K562 (cell line): ENCODE data around the gene CNOT6. TPM values are rescaled to one million over a fixed set of nuclear protein-coding genes. Genes with fewer than 3 reads are reported as not detected.

Experiments
- CBX8 ChIP-seq: fragments of 200-600 bp; sonication (generic); IDR thresholded peaks from 2 replicates; pipeline ENCODE4 v1.6.1; 2012; ENCODE audit warnings: borderline replicate concordance, mixed run types, low read depth, mild to moderate bottlenecking, moderate library complexity, mixed read lengths, low read length, control low read depth, inconsistent platforms; ENCODE audit not compliant: poor library complexity, severe bottlenecking; ENCODE audit errors: extremely low read depth
- KAT8 ChIP-seq: fragments of 450-650 bp; IDR thresholded peaks from 2 replicates; pipeline ENCODE4 v1.6.1; 2016; ENCODE audit warnings: low read depth, mild to moderate bottlenecking
- MEIS2 ChIP-seq: fragments of 450-650 bp; IDR thresholded peaks from 2 replicates; pipeline ENCODE4 v1.6.1; 2014; ENCODE audit warnings: mild to moderate bottlenecking; ENCODE audit not compliant: partially characterized antibody
- PHF20 ChIP-seq: fragments of 450-650 bp; IDR thresholded peaks from 2 replicates; pipeline ENCODE4 v1.6.1; 2018; ENCODE audit not compliant: partially characterized antibody
- PHTF2 ChIP-seq: fragments of 250-450 bp; sonication (Bioruptor Pico); IDR thresholded peaks from 2 replicates; pipeline ENCODE4 v1.5.0; 2021; ENCODE audit warnings: mild to moderate bottlenecking
- TRIM28 ChIP-seq: fragments of 450-650 bp; IDR thresholded peaks from 2 replicates; pipeline ENCODE4 v1.6.1; 2017
- ZNF444 ChIP-seq: fragments of 250-450 bp; sonication (Bioruptor Pico); IDR thresholded peaks from 2 replicates; pipeline ENCODE4 v1.4.0; 2020; ENCODE audit warnings: mild to moderate bottlenecking, moderate library complexity
- polyA plus RNA-seq, 8 experiments: library from polyadenylated mRNA; depleted of rRNA in 4 of 8; stranded (reverse) in 5 of 8; unstranded in 3 of 8; fragments of >200 nt; fragmentation: Nextera tagmentation in 2 of 8; fragmentation: Illumina TruSeq in 1 of 8; extraction: Ambion mirVana in 2 of 8; extraction: Trizol in 1 of 8; gene quantifications; 2 replicates each; pipeline versions ENCODE4 v1.2.1 to v1.2.3, GENCODE V29; 2011 to 2014; ENCODE audit warnings: inconsistent platforms in 1 of 8, missing spikeins in 1 of 8
- total RNA-seq, 7 experiments: library from RNA; depleted of rRNA in 6 of 7; stranded (reverse); fragments of >200 nt in 6 of 7; fragmentation: Illumina TruSeq in 2 of 7; extraction: Trizol in 2 of 7; gene quantifications; 2 replicates each; pipeline versions ENCODE4 v1.2.1 to v1.2.3, GENCODE V29; 2011 to 2021; ENCODE audit warnings: low replicate concordance in 1 of 7
- TF ChIP-seq, protein P1 (sequence below), 2 experiments: fragments of 450-650 bp; formaldehyde crosslinking in 1 of 2; IDR thresholded peaks; 2 replicates each; pipeline versions ENCODE4 v1.4.0 to v1.6.1; 2014 to 2020; ENCODE audit warnings: mild to moderate bottlenecking in 2 of 2, borderline replicate concordance in 1 of 2, low read depth in 1 of 2
- TF ChIP-seq, protein P2 (sequence below): fragments of 450-650 bp; IDR thresholded peaks from 2 replicates; pipeline ENCODE4 v1.6.1; 2016; ENCODE audit warnings: low read depth
- TF ChIP-seq, protein P3 (sequence below), 2 experiments: fragments of 250-450 bp in 1 of 2; fragments of 450-650 bp in 1 of 2; sonication (Bioruptor Pico) in 1 of 2; IDR thresholded peaks; 2 replicates each; pipeline versions ENCODE4 v1.6.1 to v1.8.0; 2016 to 2021; ENCODE audit warnings: mild to moderate bottlenecking in 2 of 2, moderate library complexity in 2 of 2, missing compliant biosample characterization in 1 of 2, missing genetic modification characterization in 1 of 2

The CNOT6 gene
- total and polyA plus RNA-seq, 9 of the 15 experiments (the other 6 are each of a cell fraction or from before 2014, with no cell fraction given), result 4.9 to 32.4 (median 14.0) TPM

GRCh38 chr5:180470966-180471582 lies 23.1 kb upstream of the CNOT6 start (continued):
- TF ChIP-seq, protein P1, sequence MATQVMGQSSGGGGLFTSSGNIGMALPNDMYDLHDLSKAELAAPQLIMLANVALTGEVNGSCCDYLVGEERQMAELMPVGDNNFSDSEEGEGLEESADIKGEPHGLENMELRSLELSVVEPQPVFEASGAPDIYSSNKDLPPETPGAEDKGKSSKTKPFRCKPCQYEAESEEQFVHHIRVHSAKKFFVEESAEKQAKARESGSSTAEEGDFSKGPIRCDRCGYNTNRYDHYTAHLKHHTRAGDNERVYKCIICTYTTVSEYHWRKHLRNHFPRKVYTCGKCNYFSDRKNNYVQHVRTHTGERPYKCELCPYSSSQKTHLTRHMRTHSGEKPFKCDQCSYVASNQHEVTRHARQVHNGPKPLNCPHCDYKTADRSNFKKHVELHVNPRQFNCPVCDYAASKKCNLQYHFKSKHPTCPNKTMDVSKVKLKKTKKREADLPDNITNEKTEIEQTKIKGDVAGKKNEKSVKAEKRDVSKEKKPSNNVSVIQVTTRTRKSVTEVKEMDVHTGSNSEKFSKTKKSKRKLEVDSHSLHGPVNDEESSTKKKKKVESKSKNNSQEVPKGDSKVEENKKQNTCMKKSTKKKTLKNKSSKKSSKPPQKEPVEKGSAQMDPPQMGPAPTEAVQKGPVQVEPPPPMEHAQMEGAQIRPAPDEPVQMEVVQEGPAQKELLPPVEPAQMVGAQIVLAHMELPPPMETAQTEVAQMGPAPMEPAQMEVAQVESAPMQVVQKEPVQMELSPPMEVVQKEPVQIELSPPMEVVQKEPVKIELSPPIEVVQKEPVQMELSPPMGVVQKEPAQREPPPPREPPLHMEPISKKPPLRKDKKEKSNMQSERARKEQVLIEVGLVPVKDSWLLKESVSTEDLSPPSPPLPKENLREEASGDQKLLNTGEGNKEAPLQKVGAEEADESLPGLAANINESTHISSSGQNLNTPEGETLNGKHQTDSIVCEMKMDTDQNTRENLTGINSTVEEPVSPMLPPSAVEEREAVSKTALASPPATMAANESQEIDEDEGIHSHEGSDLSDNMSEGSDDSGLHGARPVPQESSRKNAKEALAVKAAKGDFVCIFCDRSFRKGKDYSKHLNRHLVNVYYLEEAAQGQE (IDR thresholded peaks at IDR 0.05; ENCODE audit: borderline replicate concordance), result peak; percentile 74
- TF ChIP-seq, protein P1 (CRISPR knock-in tag; IDR thresholded peaks at IDR 0.05; ENCODE audit: low read depth), result no peak
- no peak for TF ChIP-seq MEIS2
- TF ChIP-seq KAT8, result no peak
- no peak for TF ChIP-seq PHTF2 (CRISPR knock-in tag)
- TF ChIP-seq TRIM28, result no peak
- TF ChIP-seq, protein P2, sequence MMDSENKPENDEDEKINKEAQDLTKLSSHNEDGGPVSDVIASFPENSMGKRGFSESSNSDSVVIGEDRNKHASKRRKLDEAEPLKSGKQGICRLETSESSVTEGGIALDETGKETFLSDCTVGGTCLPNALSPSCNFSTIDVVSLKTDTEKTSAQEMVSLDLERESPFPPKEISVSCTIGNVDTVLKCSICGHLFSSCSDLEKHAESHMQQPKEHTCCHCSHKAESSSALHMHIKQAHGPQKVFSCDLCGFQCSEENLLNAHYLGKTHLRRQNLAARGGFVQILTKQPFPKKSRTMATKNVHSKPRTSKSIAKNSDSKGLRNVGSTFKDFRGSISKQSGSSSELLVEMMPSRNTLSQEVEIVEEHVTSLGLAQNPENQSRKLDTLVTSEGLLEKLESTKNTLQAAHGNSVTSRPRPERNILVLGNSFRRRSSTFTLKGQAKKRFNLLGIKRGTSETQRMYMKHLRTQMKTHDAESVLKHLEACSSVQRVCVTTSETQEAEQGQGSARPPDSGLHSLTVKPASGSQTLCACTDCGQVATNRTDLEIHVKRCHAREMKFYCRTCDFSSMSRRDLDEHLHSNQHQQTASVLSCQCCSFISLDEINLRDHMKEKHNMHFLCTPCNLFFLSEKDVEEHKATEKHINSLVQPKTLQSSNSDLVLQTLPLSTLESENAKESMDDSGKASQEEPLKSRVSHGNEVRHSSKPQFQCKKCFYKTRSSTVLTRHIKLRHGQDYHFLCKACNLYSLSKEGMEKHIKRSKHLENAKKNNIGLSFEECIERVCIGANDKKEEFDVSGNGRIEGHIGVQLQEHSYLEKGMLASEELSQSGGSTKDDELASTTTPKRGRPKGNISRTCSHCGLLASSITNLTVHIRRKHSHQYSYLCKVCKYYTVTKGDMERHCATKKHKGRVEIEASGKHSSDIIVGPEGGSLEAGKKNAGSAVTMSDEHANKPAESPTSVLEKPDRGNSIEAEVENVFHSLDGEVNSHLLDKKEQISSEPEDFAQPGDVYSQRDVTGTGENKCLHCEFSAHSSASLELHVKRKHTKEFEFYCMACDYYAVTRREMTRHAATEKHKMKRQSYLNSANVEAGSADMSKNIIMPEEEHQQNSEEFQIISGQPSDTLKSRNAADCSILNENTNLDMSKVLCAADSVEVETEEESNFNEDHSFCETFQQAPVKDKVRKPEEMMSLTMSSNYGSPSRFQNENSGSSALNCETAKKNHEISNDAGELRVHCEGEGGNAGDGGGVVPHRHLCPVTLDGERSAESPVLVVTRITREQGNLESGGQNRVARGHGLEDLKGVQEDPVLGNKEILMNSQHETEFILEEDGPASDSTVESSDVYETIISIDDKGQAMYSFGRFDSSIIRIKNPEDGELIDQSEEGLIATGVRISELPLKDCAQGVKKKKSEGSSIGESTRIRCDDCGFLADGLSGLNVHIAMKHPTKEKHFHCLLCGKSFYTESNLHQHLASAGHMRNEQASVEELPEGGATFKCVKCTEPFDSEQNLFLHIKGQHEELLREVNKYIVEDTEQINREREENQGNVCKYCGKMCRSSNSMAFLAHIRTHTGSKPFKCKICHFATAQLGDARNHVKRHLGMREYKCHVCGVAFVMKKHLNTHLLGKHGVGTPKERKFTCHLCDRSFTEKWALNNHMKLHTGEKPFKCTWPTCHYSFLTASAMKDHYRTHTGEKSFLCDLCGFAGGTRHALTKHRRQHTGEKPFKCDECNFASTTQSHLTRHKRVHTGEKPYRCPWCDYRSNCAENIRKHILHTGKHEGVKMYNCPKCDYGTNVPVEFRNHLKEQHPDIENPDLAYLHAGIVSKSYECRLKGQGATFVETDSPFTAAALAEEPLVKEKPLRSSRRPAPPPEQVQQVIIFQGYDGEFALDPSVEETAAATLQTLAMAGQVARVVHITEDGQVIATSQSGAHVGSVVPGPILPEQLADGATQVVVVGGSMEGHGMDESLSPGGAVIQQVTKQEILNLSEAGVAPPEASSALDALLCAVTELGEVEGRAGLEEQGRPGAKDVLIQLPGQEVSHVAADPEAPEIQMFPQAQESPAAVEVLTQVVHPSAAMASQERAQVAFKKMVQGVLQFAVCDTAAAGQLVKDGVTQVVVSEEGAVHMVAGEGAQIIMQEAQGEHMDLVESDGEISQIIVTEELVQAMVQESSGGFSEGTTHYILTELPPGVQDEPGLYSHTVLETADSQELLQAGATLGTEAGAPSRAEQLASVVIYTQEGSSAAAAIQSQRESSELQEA, result no peak
- TF ChIP-seq, protein P3, sequence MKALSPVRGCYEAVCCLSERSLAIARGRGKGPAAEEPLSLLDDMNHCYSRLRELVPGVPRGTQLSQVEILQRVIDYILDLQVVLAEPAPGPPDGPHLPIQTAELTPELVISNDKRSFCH (CRISPR knock-in tag; IDR thresholded peaks at IDR 0.05), result no peak
- TF ChIP-seq, protein P3 (tag; IDR thresholded peaks at IDR 0.05), result no peak
- TF ChIP-seq CBX8, result no peak
- TF ChIP-seq PHF20, result no peak
- TF ChIP-seq ZNF444 (CRISPR knock-in tag), result no peak
